Left lobe of liver (tissue), 2 donors: ENCODE data around the gene CYB561. TPM values are rescaled to one million over a fixed set of nuclear protein-coding genes. Genes with fewer than 3 reads are reported as not detected.
A peak's percentile ranks its signal among the peaks of the same experiment; 100 is the strongest.

Experiments
- ATAC-seq: fragments of 200-7000 bp; cut with Tn5 transposase; one replicate; pipeline ENCODE4 v1.9.1; 2020; ENCODE audit warnings: mild to moderate bottlenecking, moderate library complexity
- DNase-seq: peaks from one replicate; pipeline ENCODE4 v3.0.0-alpha.2; 2020; ENCODE audit warnings: low spot score
- total RNA-seq: library from RNA; stranded (reverse); gene quantifications from one replicate; pipeline ENCODE4 v1.2.1, GENCODE V29; 2021
- donor health status: DM: no; HTN: no; CAD: no; lungs with moderate emphysema.
- donor health status: DM: no; HTN: yes; CAD: no.

Gene CYB561
- total RNA-seq, 1 donor from 2014 or later, result 22.4 TPM

DNA sequence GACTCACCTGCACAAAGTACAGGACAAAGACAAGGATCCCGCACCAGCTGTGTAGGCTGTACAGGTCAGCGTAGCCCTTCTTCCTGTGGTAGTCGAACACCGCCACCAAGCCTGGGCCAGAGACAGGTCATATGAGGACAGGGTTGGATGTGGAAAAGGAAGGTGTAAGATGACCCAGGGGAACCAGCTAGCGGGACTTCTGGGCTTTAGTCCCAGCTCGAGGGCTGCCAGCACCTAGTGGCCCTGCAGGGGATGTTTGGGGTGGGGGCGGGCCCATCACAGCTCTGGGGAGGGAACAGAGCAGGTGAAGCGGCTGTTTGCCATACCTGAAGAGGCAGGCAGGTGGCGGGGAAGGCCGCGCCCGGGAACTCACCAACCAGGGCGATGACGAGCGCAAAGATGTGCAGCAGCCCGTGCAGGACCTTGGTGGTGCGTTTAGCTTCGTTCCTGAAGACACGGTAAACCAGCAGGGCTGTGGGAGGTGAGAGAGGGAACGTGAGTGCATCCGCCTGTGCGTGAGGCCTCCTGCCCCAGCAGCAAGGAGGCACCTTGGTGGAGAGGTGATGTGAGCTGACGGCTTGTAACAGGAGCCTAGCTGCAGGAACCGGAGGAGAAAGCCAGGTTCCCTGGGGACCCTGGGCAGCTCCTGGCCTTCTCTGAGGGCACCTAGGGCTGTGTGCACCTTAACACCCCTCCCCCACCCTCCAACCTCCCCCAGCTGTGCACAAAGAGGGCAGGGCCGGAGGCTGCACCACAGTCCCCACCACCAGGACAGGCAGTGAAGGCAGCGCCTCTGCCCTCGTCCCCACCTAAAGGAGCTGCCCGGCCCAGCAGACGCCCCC is 10.2 kb downstream of the CYB561 start:
- ATAC-seq (no peak), DNase-seq (no peak)

DNA sequence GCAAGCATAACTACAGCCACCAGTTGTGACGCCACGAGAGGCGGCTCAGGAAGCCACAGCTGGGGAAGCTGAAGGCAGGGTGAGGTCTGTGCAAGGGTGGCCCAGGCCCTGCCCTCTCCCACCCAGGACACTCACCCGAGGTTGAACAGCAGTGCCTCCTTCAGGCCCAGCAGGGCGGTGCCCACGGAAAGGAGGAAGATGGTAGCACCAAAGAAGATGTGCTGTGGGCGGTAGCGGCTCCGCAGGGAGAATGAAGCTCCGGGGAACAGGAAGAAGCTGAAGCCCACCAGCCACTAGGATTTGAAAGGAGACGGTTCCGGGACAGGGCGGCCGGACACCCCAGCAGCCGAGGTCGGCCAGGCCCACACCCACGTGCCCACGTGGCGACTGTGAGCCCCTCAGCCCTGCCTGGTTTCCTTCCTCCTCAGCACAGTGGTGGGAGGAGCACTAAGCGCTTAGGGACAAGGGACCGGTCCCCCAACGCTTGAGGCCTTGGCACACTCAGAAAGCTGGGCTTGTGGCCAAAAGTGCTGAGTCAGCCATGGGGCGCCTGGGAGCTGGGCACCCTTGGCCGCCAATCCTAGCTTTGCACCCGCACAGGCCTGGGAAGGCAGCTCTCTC is 11.0 kb downstream of the CYB561 start:
- DNase-seq (no peak), ATAC-seq (peak; percentile 6)

DNA sequence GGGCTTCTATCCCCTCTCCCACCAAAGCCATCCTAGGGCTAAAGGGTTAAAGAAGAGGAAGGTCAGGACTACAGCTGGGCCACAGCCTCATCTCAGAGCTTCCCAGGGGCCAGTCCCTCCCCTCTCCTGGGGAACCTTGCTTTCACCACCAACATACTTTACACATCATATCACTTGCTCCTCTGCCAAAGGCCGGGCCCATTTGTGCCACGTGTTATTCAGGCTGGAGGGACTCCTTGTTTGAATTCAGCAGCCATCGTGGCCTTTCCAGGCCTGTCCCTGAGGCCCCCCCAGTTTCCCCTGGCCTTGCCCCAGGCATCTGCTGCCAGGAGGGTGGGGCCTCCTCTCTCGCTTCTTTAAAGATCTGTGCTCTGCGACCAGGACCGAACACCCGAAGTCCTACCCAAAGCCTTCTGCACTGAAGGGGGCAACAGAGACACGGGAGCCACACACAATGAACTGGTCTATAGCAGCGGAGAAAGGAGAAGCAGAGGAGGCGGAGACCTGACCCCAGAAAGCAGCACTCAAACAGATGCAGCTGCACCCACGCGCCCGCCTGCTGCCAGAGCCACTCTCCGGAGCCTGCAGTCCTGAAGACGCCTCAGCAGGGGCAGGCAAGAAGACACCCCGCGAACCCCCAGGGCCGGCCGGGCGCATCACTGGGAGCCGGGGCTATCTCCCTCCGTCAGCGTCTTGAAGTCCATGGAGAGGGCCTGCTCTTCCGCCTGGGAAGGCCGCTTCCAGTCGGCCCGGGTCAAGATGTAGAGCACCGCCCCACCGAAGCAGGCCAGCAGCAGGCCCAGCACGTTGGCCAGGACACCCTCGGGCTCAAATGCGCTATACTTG is 12.1 kb downstream of the CYB561 start:
- ATAC-seq, result no peak

GRCh38 chr17:63431939-63432804 is 13.9 kb downstream of the CYB561 start:
- DNase-seq (no peak), ATAC-seq (peak; percentile 90)

More for the DNA sequence above, 12.1 kb downstream of the CYB561 start:
- no peak for DNase-seq

DNA sequence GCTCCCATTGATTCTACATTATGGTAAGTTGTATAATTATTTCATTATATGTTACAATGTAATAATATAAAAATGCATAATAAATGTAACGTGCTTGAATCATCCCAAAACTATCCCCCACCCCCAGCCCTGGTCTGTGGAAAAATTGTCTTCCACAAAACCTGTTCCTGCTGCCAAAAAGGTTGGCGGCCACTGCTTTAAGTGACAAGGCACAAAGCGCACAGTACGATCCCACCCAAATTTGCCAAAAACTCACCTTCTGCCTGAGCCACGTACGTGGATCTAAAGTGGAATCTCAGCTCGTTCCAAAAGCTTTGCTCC is 14.5 kb downstream of the CYB561 start:
- DNase-seq (no peak), ATAC-seq (no peak)

- no peak for ATAC-seq
- DNase-seq, result no peak
Measured at GRCh38 chr17:63430223-63430622, 15.9 kb downstream of the CYB561 start.

GRCh38 chr17:63429766-63430165 is 16.3 kb downstream of the CYB561 start:
- ATAC-seq (no peak), DNase-seq (no peak)

GRCh38 chr17:63426917-63427308 is 19.2 kb downstream of the CYB561 start:
- DNase-seq (no peak), ATAC-seq (no peak)

DNA sequence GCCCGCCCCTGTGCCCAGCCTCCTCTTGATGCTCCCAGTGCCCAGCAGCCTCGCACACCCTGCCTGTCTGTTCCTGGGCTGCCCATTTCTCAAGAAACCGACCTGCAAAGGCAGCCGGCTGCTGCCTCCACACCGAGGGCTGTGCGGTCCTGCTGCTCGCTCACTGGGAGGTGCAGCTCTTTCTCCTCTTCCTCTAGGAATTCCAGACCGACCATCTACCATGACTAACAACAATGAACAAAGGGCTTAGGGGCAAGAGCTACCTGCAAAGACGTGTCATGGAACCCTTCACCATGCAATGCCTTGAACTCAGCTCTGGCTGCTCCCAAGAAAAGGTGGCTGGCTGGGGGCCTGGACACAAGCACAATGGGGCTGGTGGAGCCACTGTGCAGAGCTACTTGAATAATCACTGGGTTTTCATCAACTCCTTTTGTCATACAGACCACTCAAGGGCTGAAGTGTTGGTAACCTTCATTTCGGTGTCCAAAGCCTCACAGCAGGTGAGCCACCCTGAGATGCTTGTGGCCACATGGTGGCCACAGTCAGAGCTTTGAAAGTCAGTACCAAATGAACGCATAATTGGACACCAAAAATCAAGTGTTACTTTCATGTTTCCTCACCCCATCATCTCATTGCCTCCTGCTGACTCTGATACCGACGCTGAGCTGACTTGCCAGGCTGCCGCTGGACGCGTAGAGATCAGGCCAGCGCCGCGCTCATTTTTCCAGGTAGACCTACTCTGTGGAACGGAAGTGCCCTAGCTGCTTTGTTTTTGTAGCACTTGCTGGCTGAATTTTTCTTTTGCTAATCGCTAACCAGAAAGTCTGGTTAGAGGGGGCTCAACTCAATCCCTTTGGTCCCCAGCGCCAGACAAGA is 19.8 kb downstream of the CYB561 start:
- ATAC-seq (peak; percentile 26), DNase-seq (peak; percentile 44)

DNA sequence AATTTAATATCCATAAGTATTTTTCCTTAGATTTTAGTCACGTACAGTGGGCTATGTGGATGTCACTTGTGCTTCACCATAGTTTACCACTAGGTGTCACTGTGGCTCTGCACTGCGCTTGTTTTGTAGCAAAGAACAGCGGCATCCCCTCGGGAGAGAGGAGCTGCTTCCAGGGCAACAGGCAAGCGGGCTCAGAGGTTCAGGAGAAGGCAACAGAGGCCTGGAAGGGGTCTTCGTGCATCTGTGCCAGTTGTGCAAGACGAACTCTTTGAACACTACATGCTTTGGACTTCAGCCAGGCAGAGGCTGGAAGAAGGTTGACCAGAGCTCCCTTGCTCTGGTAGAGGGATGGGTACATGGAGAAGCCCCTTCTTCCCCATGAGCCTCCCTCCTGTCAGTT is 20.6 kb downstream of the CYB561 start:
- DNase-seq (peak; percentile 68), ATAC-seq (peak; percentile 97)

DNA sequence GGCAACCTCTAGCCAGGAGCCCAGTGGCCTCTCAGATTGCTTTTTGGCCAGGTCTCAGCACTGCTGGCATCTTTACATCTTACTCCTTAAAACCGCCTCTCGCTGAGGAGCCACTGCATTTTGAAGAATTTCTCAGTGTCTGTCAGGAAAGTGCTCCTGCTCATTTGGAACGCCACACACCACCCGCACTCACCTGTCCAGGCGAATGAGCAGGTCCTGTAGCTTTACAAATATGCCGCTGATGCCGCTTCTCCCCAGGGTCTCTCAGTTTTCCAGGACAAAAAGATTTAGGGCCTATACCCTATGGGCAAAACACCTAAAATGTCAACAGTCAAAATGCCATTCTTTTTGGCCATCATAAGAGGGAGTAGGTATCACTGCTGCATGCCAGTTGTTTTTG is 22.1 kb downstream of the CYB561 start:
- no peak for ATAC-seq
- no peak for DNase-seq

- DNase-seq, result no peak
- no peak for ATAC-seq
Measured at GRCh38 chr17:63423251-63423950, 22.7 kb downstream of the CYB561 start.

DNA sequence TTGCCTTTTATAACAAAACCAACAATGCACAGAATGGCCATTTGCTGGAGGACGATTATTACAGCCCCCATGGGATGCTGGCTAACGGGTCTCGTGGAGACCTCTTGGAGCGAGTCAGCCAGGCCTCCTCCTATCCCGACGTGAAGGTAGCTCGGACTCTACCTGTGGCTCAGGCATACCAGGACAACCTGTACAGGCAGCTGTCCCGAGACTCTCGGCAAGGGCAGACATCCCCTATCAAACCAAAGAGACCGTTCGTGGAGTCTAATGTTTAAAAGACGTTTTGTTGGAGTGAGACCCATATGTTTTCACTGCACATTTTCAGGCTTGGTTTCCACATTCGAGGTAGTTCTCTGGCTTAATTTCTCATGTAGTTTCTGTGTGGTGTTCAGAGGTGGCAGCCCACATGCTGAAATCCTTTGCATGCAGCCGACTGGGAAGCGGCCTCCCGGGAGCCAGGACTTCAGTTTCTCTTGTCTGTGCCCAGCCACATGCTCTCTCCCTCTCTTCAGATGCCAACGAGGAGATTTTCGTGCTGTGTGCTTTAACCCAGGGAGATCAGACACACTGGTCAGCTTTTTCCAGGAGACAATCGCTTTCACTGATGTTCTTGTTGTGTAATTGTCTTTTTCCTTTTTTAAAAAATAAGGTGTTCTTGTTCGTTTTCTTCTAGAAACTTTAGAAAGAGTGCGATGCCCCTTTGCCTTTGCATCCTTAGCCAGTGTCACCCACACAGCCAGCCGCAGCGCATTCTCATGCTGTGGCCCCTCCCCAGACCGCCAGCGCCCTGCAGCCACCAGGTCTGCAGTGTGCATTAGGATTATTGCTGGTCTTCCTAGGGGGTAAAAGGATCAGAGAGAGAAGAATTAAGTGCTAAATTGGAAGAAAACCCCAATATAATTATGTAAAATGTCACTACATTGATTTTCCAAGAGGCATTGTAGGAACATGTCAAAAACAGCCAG is 24.1 kb downstream of the CYB561 start:
- DNase-seq, result no peak
- ATAC-seq, result no peak

DNA sequence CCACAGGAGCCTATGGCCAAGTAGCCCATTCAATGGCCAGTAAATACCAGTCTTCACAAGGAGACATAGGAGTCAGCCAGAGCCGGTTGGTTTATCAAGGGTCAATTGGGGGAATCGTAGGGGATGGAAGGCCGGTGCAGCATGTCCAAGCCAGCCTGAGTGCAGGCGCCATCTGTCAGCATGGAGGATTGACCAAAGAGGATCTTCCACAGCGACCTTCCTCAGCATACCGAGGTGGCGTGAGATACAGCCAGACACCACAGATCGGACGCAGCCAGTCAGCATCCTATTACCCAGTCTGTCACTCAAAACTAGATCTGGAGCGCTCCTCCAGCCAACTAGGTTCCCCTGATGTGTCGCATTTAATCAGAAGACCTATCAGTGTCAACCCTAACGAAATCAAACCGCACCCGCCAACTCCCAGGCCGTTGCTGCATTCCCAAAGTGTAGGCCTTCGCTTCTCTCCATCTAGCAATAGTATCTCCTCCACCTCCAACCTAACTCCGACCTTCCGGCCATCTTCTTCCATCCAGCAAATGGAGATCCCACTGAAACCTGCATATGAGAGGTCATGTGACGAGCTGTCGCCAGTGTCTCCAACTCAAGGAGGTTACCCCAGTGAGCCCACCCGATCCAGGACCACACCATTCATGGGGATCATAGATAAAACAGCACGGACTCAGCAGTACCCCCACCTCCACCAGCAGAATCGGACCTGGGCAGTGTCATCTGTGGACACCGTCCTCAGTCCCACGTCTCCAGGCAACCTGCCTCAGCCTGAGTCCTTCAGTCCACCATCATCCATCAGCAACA is 25.0 kb downstream of the CYB561 start:
- ATAC-seq (no peak), DNase-seq (no peak)

DNA sequence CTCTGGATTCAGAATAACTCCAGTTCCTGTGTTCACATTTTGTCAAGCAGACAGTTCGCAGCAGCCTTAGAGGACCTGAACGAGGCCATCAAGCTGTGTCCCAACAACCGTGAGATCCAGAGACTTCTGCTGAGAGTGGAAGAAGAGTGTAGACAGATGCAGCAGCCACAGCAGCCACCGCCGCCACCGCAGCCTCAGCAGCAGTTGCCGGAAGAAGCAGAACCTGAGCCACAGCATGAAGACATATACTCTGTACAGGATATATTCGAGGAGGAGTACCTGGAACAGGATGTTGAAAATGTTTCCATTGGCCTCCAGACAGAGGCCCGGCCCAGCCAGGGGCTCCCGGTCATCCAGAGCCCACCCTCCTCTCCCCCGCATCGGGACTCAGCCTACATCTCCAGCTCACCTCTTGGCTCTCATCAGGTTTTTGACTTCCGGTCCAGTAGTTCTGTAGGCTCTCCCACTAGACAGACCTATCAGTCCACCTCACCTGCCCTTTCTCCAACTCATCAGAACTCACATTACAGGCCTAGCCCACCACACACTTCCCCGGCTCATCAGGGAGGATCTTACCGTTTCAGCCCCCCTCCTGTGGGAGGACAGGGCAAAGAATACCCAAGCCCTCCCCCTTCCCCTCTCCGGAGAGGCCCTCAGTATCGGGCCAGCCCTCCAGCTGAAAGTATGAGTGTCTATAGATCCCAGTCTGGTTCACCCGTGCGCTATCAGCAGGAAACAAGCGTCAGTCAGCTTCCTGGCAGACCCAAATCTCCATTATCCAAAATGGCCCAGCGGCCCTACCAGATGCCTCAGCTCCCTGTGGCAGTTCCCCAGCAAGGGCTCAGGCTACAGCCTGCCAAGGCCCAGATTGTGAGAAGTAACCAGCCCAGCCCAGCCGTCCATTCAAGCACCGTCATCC is 25.9 kb downstream of the CYB561 start:
- ATAC-seq (no peak), DNase-seq (no peak)

GRCh38 chr17:63419398-63419797 is 26.7 kb downstream of the CYB561 start:
- DNase-seq, result no peak
- no peak for ATAC-seq
